ENCODE results near the gene PTPRG.
"Not testable (repeated sequence)": the region's sequence is repeated elsewhere in the genome, so short reads cannot be mapped to it uniquely, and the experiment has no call there.

The PTPRG gene

GRCh38 chr3:61685755-61686154 lies 124.4 kb downstream of the PTPRG start:
- DNase-seq (ENCODE audit: low read depth in 2 of 2), result no peak

DNA sequence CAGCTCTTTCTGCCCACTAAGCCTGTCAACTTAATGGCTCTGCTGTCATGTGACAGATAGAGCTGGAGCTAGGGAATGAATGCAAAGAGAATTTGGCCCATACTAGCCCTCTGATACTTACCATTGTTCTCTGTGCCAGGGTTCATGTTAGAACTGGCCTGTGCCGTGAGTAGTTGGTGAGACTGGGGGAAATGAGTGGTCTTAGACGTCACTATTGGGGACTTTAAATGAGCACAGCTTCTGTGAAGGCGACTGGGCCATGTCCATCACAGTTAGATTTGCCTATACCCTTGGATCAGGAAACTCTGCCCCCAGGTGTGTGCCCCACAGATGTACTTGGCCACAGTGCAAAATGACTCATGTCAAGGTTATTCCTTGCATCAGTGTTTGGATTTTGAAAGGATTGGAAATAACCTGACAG lies 124.9 kb downstream of the PTPRG start:
- no peak for DNase-seq (ENCODE audit: low read depth in 2 of 2)

DNA sequence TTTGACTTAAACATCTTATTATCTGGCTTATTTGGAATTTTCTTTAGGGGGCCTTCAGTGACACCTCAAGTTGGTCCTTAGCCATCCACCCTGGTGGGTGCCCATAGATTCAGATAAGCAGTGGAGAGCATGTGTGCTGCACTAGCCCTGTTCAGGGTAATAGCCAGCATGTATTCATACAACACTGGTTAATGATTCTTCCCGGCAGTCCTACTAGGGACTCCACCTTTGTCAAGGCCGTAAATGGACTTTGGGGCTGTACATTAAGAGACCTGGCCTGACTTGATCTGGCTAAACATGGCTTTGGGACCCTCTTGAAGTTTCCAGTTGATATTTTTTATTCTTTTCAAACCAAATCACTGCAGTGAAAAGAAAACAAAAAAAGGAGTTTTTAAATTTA lies 125.8 kb downstream of the PTPRG start:
- no peak for DNase-seq (ENCODE audit: low read depth in 2 of 2)

- no peak for DNase-seq (ENCODE audit: low read depth in 2 of 2)
These were observed 126.4 kb downstream of the PTPRG start for GRCh38 chr3:61687663-61688306.

- DNase-seq (ENCODE audit: low read depth in 2 of 2), result no peak
These were observed 127.1 kb downstream of the PTPRG start for GRCh38 chr3:61688307-61688984.

DNA sequence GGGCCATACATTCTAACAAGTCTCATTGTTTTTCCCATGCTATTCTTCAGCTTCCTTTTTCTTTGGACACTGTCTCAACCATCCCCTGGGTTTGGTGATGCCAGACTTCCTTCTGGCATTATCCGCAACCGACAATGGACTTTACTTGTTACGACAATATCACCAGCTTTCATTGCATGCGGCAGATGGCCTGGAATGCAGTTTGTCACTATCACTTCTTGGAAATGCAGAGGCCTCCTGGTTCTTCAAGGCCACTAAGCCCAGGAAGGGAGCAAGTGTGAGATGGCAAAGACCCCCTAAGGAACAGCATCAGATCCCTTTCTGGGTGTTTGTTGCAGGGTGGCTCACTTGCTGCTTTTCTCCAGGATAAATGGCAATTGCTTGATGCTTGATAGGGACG lies 128.6 kb downstream of the PTPRG start:
- no peak for DNase-seq (ENCODE audit: low read depth in 2 of 2)

DNA sequence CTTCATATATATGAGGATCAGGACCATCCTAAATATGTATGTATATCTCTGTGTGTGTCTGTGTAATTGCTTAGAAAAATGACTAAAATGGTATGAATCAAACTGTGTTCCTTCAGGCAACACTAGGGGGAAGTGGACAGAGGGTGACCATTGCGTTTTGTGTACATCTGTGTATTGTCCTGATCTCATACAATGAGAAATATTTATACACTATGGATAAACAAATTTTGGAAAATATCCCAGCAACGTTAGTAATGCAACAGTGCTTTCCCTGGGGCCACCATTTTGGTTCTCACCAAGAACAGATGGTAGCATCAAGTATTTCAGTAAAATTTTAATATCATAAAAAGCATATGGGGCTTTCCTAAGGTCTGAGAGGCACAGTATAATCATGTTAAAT lies 130.1 kb downstream of the PTPRG start:
- DNase-seq (ENCODE audit: low read depth in 2 of 2), result no peak

DNA sequence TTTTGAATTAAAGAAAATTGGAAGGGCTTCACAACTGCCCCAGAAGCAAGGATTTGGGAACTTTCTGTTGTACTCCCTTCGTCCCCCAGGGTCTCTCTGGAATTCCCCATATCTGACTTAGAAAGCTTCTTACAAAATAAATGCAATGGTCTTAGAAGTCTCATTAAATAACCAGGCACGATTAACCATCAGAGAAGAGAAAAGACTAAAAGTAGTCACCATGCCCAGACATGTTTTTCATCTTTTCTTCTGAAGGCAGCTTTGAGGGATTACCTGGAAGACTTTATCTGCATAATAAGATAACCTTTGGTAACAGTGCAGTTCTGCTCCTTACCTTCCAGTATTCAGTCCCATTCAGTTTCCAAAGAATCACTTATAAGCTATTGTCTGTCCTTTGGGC lies 135.9 kb downstream of the PTPRG start:
- DNase-seq (ENCODE audit: low read depth in 2 of 2), result no peak

- not testable (repeated sequence) for DNase-seq (ENCODE audit: low read depth in 2 of 2)
These were observed 137.1 kb downstream of the PTPRG start for GRCh38 chr3:61698278-61699072.

- no peak for DNase-seq (ENCODE audit: low read depth in 2 of 2)
These were observed 138.3 kb downstream of the PTPRG start for GRCh38 chr3:61699622-61700021.

DNA sequence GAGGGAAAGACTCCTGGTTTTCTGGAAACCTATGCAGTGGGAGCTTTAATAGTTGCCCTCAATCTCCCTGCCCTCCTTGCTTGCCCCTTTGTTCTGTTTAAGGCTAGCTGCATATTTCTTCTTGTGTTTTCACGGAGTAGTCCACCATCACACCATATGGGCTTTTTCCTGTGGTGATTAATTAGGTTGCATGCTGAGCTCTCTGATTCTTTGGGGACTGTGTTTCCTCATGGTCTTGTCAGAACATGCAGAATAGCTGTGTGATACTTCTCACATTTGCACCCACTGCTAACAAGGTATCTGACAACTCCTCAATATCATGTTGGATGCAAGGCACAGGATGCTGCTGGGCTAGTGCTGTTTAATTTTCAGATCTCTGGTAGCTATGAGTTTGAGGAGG lies 139.6 kb downstream of the PTPRG start:
- DNase-seq (ENCODE audit: low read depth in 2 of 2), result no peak

DNA sequence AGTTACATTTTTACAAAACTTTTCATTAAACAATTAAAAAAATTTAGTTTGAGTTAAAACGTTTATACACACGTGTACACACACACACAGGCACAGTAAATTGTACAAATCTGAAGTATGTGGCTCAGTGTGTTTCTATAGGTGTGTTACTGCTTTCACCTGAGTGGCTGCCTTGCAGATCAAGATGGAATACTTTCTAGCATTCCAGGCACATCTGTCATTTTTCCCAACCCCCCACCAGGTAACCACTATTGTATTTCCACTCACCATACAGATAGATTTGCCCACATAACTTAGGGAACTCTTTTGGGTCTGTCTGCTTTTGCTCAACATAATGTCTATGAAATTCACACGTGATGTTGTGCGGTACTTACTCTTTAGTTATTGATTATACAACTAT lies 141.1 kb downstream of the PTPRG start:
- DNase-seq (ENCODE audit: low read depth in 2 of 2), result no peak

- DNase-seq (ENCODE audit: low read depth in 2 of 2), result no peak
These were observed 143.4 kb downstream of the PTPRG start for GRCh38 chr3:61704807-61705206.

DNA sequence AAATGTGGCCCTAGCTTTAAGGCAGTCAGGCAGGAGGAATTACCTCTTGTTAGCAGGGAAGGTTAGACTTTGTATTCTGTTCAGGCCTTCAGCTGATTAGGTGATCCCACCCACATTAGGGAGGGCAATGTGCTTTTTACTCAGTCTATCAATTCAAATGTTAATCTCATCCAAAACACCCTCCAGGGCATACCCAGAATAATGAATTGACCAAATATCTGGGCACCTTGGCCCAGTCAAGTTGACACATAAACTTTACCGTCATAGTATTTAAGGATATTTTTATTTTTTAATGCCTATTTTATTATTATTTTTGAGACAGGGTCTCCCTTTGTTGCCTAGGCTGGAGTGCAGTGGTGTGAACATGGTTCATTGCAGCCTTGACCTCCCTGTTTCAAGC lies 146.1 kb downstream of the PTPRG start:
- no peak for DNase-seq (ENCODE audit: low read depth in 2 of 2)

- DNase-seq (ENCODE audit: low read depth in 2 of 2), result not testable (repeated sequence)
These were observed 149.5 kb downstream of the PTPRG start for GRCh38 chr3:61710920-61711319.

DNA sequence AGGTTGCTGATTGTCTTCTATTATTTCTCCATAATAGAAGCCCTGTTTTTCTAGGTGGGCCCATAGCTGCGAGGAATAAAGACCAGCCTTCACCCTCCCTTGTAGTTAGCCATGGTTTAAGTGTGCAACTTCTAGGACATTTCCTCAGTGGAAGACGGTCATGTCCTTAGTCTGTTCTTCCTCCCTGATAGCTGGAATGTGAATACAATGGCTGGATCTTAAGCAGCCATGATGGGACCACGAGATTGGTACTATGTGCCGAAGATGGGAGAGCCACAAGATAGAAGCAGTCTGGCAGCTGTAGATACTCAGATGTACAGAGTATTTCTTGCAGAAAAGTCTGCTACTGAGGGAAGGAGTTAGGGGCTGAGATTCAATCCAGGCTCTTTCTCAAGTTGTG lies 152.9 kb downstream of the PTPRG start:
- DNase-seq (ENCODE audit: low read depth in 2 of 2), result no peak

- DNase-seq (ENCODE audit: low read depth in 2 of 2), result no peak
These were observed 154.6 kb downstream of the PTPRG start for GRCh38 chr3:61715886-61716527.

- DNase-seq (ENCODE audit: low read depth in 2 of 2), result not testable (repeated sequence)
These were observed 155.3 kb downstream of the PTPRG start for GRCh38 chr3:61716693-61717092.

DNA sequence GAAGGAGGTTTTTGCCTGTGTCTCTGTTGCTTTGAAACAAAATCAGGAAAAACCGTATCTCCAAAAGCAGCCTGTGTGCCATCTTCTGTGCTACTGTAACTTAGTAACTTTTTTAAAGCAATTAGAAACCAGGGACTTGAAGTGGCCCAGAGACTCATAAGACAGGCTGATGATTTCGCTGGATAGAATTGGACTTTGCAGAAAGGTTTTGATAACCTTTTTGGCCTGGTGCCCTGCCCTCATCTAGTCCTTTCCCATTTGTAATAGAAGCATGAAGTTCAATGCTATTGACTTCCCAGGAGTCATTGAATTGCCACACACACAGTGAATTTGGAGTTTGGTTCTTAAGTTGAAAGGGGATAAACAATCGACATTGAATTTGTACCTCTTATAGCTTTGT lies 157.2 kb downstream of the PTPRG start:
- no peak for DNase-seq (ENCODE audit: low read depth in 2 of 2)

DNA sequence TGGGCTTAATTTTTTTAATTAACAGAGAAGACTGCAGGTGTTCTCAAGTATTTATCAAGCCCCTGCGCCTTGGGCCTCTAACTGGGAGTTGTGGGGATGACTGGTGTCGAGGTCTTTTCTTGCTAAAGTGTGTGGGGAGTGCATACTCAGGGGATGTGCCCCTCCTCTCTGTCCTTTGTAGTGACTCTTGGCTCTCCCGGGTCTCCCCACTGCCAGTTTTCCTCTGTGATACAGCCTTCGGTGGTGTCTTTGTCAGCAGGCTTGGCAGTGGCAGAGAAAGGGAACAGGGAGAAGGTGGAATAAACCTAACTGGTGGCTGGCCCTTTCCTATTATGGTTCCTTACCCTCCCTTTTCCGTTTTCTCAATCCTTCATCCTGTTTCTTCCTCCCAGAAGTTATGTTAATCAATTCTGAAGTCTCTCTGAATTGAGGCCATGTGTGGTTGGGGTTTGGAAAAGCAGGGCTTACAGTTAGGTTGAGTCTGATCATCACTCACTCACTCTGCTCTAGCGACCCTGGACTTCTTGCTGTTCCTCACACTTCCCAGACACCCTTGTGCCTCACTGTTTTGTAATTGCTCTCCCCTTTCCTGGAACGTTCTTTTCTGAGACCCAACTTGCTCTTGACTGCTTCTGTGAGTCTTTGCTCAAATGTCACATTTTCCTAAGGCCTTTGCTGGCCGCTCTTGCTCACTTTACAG lies 158.1 kb downstream of the PTPRG start:
- DNase-seq (ENCODE audit: low read depth in 2 of 2), result no peak

DNA sequence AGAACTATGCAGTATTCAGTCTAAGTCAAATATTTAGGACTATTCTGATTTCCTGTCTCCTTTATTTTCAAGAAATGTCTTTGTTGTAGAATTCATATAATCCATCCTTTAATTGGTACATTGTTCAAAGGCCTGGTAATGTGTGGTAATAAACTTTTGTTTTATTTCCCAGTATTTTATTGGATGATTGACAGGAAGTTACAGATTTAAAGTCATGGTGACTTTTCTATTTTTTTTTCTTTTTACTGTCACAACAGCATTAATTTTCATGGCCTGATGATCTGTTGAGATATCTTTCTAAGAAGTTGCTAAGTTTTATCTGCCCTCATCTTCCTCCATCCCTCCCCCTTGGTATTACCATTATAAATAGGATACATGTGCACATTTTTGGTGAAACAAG lies 161.7 kb downstream of the PTPRG start:
- DNase-seq (ENCODE audit: low read depth in 2 of 2), result no peak

DNA sequence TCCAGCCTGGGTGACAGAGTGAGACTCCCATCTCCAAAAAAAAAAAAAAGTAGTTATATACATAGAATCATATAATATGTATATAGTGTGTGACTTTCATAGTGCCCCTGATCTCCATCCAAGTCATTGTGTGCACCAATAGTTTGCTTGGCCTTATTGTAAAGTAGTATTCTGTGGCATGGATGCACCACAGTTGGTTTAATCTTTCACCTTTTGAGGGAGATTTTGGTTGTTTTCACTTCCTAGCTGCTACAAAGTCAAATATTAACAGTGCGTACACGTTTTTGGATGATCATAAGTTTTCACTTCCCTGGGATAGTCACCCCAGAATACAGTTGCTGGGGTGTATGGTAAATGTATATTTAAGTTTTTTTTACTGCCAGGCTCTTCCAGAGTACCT lies 162.8 kb downstream of the PTPRG start:
- no peak for DNase-seq (ENCODE audit: low read depth in 2 of 2)
